Activated CD8-positive, alpha-beta memory T cell treated with anti-CD3 and anti-CD28 coated beads for 36 hours (primary cell): ENCODE results near the gene SLC35A3. TPM values are rescaled to one million over a fixed set of nuclear protein-coding genes. Genes with fewer than 3 reads are reported as not detected.
"Not testable (repeated sequence)": the region's sequence is repeated elsewhere in the genome, so short reads cannot be mapped to it uniquely, and the experiment has no call there.

Experiments used
- CTCF ChIA-PET: fragments of 350-600 bp; sonication (Branson Sonifier 250); formaldehyde crosslinking; loops from one replicate; lab custom pipeline; 2021; ENCODE audit warnings: antibody characterized with exemption; lab: Charles Lee
- POLR2A ChIA-PET: fragments of 350-600 bp; sonication (Branson Sonifier 250); formaldehyde crosslinking; loops from one replicate; lab custom pipeline; 2021; ENCODE audit warnings: antibody characterized with exemption; lab: Charles Lee
- total RNA-seq, 2 experiments: library from RNA; stranded (reverse); gene quantifications; one replicate each; pipeline ENCODE4 v1.2.3, GENCODE V29; 2021

Gene SLC35A3
- total RNA-seq, 2 experiments from 2014 or later, result 17.9 to 18.5 TPM

DNA sequence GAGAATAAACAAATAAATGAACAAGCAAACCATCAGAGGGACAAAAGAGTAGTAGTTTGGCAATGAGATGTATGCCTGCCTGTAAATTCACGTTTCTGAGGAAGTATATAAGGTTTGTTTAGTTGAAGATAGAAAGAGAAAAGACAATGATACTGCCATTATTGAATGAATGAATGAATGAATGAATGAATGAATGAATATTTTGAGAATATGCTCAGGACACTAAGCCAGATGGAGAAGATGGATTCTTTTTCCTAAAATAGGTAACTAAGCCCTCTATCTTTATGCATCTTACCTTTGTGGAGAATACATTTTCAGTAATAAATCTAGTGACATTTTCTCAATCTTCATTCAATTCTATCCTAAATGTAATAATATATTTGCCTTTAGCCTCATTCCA, 49.4 kb downstream of the SLC35A3 start:
- CTCF ChIA-PET, result no interaction called here
- POLR2A ChIA-PET, result no interaction called here

- CTCF ChIA-PET, result no interaction called here
- POLR2A ChIA-PET, result no interaction called here
These were observed 53.7 kb downstream of the SLC35A3 start for GRCh38 chr1:100023482-100023881.

GRCh38 chr1:100027212-100027611, 57.4 kb downstream of the SLC35A3 start:
- ChIA-PET CTCF (no interaction called here), POLR2A (no interaction called here)

- POLR2A ChIA-PET, result interaction anchor here (0.9 to 1.6 kb wide), 2 partner anchors 9 to 58 kb away, joined by 3 to 8 read pairs; a partner anchor contains a TSS
- CTCF ChIA-PET, result interaction anchor here (1.2 to 1.6 kb wide), 2 partner anchors 11 to 23 kb away, joined by 4 read pairs; no protein-coding TSS in a partner anchor
These were observed 59.0 kb downstream of the SLC35A3 start for GRCh38 chr1:100028765-100029164.

GRCh38 chr1:100034470-100034869, 64.7 kb downstream of the SLC35A3 start:
- CTCF ChIA-PET, result no interaction called here
- POLR2A ChIA-PET, result no interaction called here

- POLR2A ChIA-PET, result no interaction called here
- CTCF ChIA-PET, result no interaction called here
These were observed 65.4 kb downstream of the SLC35A3 start for GRCh38 chr1:100035214-100035613.

- POLR2A ChIA-PET, result interaction anchor here (0.6 to 1.6 kb wide), 7 partner anchors 8 to 229 kb away, joined by 4 to 14 read pairs (median 7); partner anchors contain the start of genes AGL, DBT, RTCA and SASS6
- CTCF ChIA-PET, result interaction anchor here (0.8 kb wide), 1 partner anchor 227 kb away, joined by 3 read pairs; no protein-coding TSS in a partner anchor
These were observed 67.2 kb downstream of the SLC35A3 start for GRCh38 chr1:100036718-100037655.

- POLR2A ChIA-PET, result interaction anchor here (0.5 to 1.6 kb wide), 12 partner anchors 9 to 419 kb away, joined by 3 to 14 read pairs (median 6); partner anchors contain the start of genes AGL, DBT, RTCA and SASS6
- CTCF ChIA-PET, result interaction anchor here (0.8 kb wide), 1 partner anchor 227 kb away, joined by 3 read pairs; no protein-coding TSS in a partner anchor
These were observed 67.8 kb downstream of the SLC35A3 start for GRCh38 chr1:100037656-100037926.

- CTCF ChIA-PET, result no interaction called here
- POLR2A ChIA-PET, result interaction anchor here (0.5 to 1.6 kb wide), 12 partner anchors 10 to 419 kb away, joined by 3 to 14 read pairs (median 6); partner anchors contain the start of genes AGL, DBT, RTCA and SASS6
These were observed 68.3 kb downstream of the SLC35A3 start for GRCh38 chr1:100037927-100038659.

DNA sequence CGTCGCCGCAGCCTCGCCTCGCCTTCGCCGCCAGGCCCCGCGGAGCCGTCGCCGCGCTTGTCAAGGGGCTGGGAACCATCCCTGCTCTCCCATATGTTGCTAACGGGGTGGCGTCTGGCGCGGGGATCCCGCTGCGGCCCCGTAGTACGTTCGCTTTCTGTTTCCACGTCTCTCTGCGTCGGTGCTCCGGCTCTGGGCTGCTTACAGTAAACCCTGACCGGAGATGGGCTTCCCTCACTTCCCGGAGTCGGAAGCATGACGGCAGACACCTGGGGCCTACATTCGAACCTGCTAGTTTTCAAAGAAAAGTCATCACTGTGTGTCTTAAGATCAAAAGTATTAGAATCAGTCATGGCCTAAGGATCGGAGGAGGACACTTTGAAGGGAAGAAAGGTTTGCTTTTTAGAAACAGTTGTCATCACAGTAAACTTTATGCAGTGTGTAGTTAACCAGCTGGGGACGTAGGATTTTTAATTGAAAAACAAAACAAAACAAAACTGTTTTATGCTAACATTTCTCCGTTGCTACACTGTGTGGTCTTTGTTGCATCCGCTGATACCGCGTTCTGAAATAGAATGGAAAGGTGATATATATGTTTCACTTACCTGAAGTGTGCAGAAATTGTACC, 69.0 kb downstream of the SLC35A3 start:
- CTCF ChIA-PET, result interaction anchor here (1.1 to 1.7 kb wide), 2 partner anchors 10 to 11 kb away, joined by 3 to 4 read pairs; no protein-coding TSS in a partner anchor

DNA sequence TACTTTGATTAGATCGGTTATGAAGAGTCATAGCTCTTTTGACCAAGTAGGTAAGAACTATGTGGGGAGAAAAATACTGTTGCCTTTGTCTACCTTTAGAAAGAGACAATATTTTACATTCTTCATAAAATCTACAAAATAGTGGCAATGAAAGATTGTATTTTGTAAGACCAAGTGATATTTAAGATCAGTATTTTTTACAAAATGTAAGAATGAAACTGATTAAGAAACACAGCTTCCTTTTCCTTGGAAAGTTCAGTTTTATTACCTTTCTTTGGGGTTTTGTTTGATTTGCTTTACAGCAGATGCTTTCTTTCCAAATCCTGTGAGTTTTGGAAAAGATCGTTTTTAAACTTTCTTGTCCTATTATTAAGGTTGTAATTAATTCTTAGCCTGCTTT, 69.8 kb downstream of the SLC35A3 start:
- CTCF ChIA-PET, result interaction anchor here (1.1 to 1.7 kb wide), 2 partner anchors 10 to 11 kb away, joined by 3 to 4 read pairs; no protein-coding TSS in a partner anchor
- POLR2A ChIA-PET, result no interaction called here

More for the DNA sequence above, 69.0 kb downstream of the SLC35A3 start:
- POLR2A ChIA-PET, result interaction anchor here (1.1 to 1.5 kb wide), 6 partner anchors 10 to 211 kb away, joined by 3 to 14 read pairs (median 6); partner anchors contain the start of genes AGL, DBT, SASS6 and SLC35A3

GRCh38 chr1:100045206-100045605, 75.4 kb downstream of the SLC35A3 start:
- ChIA-PET POLR2A (no interaction called here), CTCF (no interaction called here)

- POLR2A ChIA-PET, result interaction anchor here (1.4 kb wide), 1 partner anchor 77 kb away, joined by 4 read pairs; the partner anchor contains the start of gene SLC35A3
- CTCF ChIA-PET, result not testable (repeated sequence)
These were observed 77.5 kb downstream of the SLC35A3 start for GRCh38 chr1:100047235-100047708.

GRCh38 chr1:100050139-100050538, 80.3 kb downstream of the SLC35A3 start:
- POLR2A ChIA-PET, result interaction anchor here (0.5 to 1.4 kb wide), 2 partner anchors 12 to 23 kb away, joined by 3 read pairs; a partner anchor contains a TSS
- CTCF ChIA-PET, result interaction anchor here (1.0 kb wide), 1 partner anchor 11 kb away, joined by 3 read pairs; no protein-coding TSS in a partner anchor

DNA sequence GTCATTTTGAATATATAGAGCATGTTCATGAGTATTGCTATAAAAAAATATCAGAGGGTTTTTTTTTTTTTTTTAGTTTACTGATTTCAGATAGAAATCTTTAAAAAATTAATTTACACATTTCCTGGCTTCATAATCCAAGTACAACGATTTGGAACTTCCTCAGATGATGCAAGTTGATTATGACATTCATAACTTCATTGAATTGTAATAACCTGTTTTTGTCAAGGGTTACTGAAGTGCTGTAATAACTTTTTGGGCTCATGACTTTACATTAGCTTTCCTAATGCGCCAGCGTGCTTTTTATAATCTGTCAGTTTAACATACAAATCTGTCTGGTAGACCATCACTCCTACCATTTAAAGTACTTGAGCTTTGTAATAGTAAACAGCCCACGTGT, 81.6 kb downstream of the SLC35A3 start:
- ChIA-PET POLR2A (no interaction called here), CTCF (interaction anchor here (1.6 kb wide), 1 partner anchor 23 kb away, joined by 4 read pairs; no protein-coding TSS in a partner anchor)

DNA sequence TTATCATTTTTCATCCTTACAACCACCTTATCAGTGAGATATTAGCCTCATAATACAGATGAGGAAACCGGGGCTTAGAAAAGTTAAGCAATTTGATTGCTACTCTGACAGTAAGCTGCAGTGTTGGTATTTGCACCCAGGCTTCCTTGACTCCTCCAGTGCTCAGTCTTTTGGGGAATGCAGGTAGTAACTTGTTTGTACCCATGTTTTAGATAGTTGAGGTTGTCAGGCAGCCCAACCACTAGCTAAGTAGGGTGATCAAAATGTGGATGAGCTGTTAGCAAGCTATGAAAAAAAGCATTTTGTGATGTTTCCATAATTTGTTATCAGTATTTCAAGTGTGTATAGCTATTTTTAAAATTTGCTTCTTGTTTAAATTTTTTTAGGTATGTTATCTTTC, 82.1 kb downstream of the SLC35A3 start:
- ChIA-PET POLR2A (no interaction called here), CTCF (interaction anchor here (1.6 kb wide), 1 partner anchor 23 kb away, joined by 4 read pairs; no protein-coding TSS in a partner anchor)

- ChIA-PET CTCF (no interaction called here), POLR2A (no interaction called here)
These were observed 83.3 kb downstream of the SLC35A3 start for GRCh38 chr1:100053119-100053518.

- POLR2A ChIA-PET, result no interaction called here
These were observed 83.9 kb downstream of the SLC35A3 start for GRCh38 chr1:100053727-100054126.

More at GRCh38 chr1:100053727-100054126, 83.9 kb downstream of the SLC35A3 start:
- CTCF ChIA-PET, result no interaction called here
